HL-60 (cell line): ENCODE data around the gene JDP2.

Experiments used
- DNase-seq, 2 experiments: peaks; one replicate each; pipeline ENCODE4 v3.0.0-alpha.2; 2010 to 2020; ENCODE audit warnings: low read depth in 1 of 2, low spot score in 1 of 2
- H3K27ac ChIP-seq: fragments of 250-450 bp; sonication (Bioruptor Pico); replicated peaks from 2 replicates; pipeline ENCODE4 v1.5.1; 2020; ENCODE audit warnings: mild to moderate bottlenecking, moderate library complexity
- H3K27me3 ChIP-seq: fragments of 250-450 bp; sonication (Bioruptor Pico); 2 replicates; pipeline ENCODE4 v1.5.1; 2021; ENCODE audit warnings: mild to moderate bottlenecking, moderate library complexity; ENCODE audit not compliant: insufficient read depth, poor library complexity, severe bottlenecking
- H3K4me3 ChIP-seq: replicated peaks from 2 replicates; pipeline ENCODE4 v1.5.1; 2011; ENCODE audit warnings: mild to moderate bottlenecking, control low read depth, low read length; ENCODE audit not compliant: insufficient read depth
- GABPA ChIP-seq: IDR thresholded peaks from 2 replicates; pipeline ENCODE4 v1.6.1; 2012; ENCODE audit warnings: low read depth
- POLR2AphosphoS5 ChIP-seq: IDR thresholded peaks from 2 replicates; pipeline ENCODE4 v1.6.1; 2012; ENCODE audit warnings: low read depth
- SPI1 ChIP-seq: IDR thresholded peaks from 2 replicates; pipeline ENCODE4 v1.6.1; 2012; ENCODE audit warnings: low read depth, mild to moderate bottlenecking, borderline replicate concordance
- TF ChIP-seq, protein P1 (sequence below): IDR thresholded peaks from one replicate; pipeline ENCODE4 v1.5.1; 2011; ENCODE audit warnings: low read length, control low read depth, inconsistent platforms; ENCODE audit not compliant: insufficient read depth
- TF ChIP-seq, protein P2 (sequence below): IDR thresholded peaks from 2 replicates; pipeline ENCODE4 v1.6.1; 2012; ENCODE audit warnings: low read depth; ENCODE audit not compliant: insufficient replicate concordance

The JDP2 gene

GRCh38 chr14:75442166-75442565, 14.3 kb downstream of the JDP2 start:
- no peak for DNase-seq
- H3K27ac ChIP-seq: no peak overlapping the region
- H3K27me3 ChIP-seq: no peaks in the 10 kb centered on the region
- no peak overlapping the region for H3K4me3 ChIP-seq
- TF ChIP-seq SPI1 (no peak), GABPA (no peak), POLR2AphosphoS5 (no peak)
- TF ChIP-seq, protein P1, sequence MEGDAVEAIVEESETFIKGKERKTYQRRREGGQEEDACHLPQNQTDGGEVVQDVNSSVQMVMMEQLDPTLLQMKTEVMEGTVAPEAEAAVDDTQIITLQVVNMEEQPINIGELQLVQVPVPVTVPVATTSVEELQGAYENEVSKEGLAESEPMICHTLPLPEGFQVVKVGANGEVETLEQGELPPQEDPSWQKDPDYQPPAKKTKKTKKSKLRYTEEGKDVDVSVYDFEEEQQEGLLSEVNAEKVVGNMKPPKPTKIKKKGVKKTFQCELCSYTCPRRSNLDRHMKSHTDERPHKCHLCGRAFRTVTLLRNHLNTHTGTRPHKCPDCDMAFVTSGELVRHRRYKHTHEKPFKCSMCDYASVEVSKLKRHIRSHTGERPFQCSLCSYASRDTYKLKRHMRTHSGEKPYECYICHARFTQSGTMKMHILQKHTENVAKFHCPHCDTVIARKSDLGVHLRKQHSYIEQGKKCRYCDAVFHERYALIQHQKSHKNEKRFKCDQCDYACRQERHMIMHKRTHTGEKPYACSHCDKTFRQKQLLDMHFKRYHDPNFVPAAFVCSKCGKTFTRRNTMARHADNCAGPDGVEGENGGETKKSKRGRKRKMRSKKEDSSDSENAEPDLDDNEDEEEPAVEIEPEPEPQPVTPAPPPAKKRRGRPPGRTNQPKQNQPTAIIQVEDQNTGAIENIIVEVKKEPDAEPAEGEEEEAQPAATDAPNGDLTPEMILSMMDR: no peak
- TF ChIP-seq, protein P2, sequence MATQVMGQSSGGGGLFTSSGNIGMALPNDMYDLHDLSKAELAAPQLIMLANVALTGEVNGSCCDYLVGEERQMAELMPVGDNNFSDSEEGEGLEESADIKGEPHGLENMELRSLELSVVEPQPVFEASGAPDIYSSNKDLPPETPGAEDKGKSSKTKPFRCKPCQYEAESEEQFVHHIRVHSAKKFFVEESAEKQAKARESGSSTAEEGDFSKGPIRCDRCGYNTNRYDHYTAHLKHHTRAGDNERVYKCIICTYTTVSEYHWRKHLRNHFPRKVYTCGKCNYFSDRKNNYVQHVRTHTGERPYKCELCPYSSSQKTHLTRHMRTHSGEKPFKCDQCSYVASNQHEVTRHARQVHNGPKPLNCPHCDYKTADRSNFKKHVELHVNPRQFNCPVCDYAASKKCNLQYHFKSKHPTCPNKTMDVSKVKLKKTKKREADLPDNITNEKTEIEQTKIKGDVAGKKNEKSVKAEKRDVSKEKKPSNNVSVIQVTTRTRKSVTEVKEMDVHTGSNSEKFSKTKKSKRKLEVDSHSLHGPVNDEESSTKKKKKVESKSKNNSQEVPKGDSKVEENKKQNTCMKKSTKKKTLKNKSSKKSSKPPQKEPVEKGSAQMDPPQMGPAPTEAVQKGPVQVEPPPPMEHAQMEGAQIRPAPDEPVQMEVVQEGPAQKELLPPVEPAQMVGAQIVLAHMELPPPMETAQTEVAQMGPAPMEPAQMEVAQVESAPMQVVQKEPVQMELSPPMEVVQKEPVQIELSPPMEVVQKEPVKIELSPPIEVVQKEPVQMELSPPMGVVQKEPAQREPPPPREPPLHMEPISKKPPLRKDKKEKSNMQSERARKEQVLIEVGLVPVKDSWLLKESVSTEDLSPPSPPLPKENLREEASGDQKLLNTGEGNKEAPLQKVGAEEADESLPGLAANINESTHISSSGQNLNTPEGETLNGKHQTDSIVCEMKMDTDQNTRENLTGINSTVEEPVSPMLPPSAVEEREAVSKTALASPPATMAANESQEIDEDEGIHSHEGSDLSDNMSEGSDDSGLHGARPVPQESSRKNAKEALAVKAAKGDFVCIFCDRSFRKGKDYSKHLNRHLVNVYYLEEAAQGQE: no peak

DNA sequence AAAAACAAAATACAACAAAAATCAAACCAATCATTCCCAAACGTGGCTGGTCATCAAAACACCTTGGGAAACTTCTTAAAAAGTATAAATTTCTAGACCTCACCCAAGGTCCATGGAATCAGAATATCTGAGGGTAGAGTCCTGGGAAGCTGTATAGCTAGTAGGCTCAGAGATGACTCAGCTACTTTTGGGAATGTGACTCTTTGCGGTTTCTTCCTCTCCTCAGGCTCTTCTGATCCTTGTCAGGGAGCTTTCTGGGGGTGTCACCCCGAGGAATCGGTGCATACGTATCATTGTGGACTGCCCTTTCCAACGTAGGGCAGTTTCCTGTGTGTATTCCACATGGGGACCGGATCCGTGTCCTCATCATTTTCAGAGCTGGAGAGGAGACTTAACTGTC, 14.8 kb downstream of the JDP2 start:
- no peak for TF ChIP-seq SPI1
- TF ChIP-seq POLR2AphosphoS5: no peak
- TF ChIP-seq, protein P1: no peak
- no peak overlapping the region for H3K27ac ChIP-seq
- no peak for DNase-seq

DNA sequence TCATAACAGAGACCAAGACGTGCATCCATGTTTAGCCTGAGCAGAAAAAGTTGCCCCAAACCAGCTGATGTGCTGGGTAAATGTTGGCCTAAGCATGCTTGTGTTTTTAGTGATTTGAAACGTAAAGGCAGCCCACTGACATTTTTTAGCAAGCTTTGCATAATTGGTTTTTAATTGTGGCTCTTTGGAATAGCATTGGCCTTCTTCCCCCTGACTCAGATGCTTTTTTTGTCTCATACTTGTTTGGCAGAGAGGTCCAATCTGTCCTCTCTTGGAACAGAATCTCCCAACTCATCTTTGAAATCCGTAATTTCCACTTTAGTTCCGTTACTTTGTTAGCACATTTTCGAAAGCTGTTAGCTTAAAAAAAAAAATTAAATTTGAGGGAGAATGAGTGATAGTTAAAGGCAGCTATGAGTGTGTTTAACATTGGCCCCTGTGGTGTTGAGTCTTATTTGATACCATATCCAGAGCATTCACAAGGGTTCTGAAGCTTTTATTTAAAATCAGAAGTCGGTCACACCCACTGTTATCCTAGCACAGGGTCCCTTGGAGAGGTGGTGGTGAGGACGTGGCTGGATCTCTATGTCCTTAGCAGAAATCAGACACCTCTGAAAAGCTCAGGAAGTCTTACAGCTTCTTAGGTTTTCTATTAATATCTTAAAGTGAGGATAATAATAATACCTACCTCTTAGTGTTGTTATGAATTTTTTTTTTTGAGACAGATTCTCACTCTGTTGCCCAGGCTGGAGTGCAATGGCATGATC, 15.6 kb downstream of the JDP2 start:
- no peak overlapping the region for H3K27ac ChIP-seq
- DNase-seq: no peak
- TF ChIP-seq, protein P2: no peak
- TF ChIP-seq SPI1: no peak

More for the DNA sequence above, 14.8 kb downstream of the JDP2 start:
- Histone ChIP-seq H3K4me3 (no peak overlapping the region), H3K27me3 (no peaks in the 10 kb centered on the region)

DNA sequence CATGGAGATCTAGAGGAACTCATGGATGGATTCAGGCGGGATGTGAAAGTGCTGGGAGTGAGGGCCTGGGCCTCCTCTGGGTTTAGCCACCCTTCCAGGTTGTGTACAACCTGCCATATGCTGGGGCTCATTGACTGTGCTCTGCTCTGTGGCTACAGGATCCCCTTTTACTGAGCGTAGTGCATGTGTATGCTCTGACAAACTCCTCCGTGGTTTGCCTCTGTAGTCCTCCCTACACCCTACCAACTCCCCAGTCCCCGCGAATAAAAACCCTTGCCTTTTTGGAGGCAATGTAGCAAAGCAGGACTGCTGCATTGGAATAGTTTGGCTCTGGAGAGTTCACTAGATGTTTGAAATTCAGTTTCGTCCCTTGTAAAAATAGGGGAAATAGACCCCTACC, 17.4 kb downstream of the JDP2 start:
- no peak for DNase-seq
- Histone ChIP-seq H3K27ac (no peak overlapping the region), H3K4me3 (no peak overlapping the region), H3K27me3 (no peaks in the 10 kb centered on the region)
- TF ChIP-seq POLR2AphosphoS5 (no peak), SPI1 (no peak), GABPA (no peak)
- TF ChIP-seq, protein P2: no peak
- TF ChIP-seq, protein P1: no peak

More for the DNA sequence above, 15.6 kb downstream of the JDP2 start:
- H3K4me3 ChIP-seq: no peak overlapping the region
- H3K27me3 ChIP-seq: no peaks in the 10 kb centered on the region
